Measurements from ENCODE around the gene KLF13. TPM values are rescaled to one million over a fixed set of nuclear protein-coding genes. Genes with fewer than 3 reads are reported as not detected.

The KLF13 gene
- total RNA-seq, 1 donor, result 58.6 TPM

DNA sequence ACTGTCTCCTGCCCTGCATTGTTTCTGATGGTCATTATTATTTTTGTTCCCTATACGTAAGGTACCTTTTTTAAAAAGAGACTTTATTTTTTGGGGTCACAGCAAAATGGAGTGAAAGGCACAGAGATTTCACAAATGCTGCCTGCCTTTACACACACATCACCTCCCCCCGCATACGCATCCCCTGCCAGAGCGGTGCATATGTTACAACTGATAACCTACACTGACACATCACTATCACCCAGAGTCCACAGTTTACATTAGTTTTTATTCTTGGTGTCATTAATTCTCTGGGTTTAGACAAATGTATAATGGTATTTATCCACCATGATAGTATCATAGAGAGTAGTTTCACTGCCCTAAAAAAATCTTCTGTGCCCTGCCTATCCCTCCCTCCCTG lies 43.6 kb upstream of the KLF13 start:
- no peak overlapping the region for H3K4me3 ChIP-seq (ENCODE audit: insufficient read depth, low read length)
- H3K79me2 ChIP-seq (ENCODE audit: insufficient read depth, low read length), result no peaks in the 10 kb centered on the region
- DNase-seq (ENCODE audit: insufficient read length, low spot score, missing footprints), result no peak
- H3K27me3 ChIP-seq (ENCODE audit: insufficient read depth, low read length), result no peaks in the 10 kb centered on the region
- no peak overlapping the region for H3K27ac ChIP-seq (ENCODE audit: low read depth, low read length)
- H2AFZ ChIP-seq (ENCODE audit: low read length), result no peak overlapping the region
- no peaks in the 10 kb centered on the region for H3K9me3 ChIP-seq (ENCODE audit: low read depth, low read length)
- H3K36me3 ChIP-seq (ENCODE audit: insufficient read depth, low read length), result no peaks in the 10 kb centered on the region
- peaks cover 7% of the 10 kb centered on the region for H3K4me1 ChIP-seq (ENCODE audit: insufficient read depth, low read length)
- no peaks in the 10 kb centered on the region for H4K20me1 ChIP-seq (ENCODE audit: insufficient read depth, low read length)
- no peak overlapping the region for H3K4me2 ChIP-seq (ENCODE audit: insufficient read depth, low read length)
- TF ChIP-seq, protein P1, sequence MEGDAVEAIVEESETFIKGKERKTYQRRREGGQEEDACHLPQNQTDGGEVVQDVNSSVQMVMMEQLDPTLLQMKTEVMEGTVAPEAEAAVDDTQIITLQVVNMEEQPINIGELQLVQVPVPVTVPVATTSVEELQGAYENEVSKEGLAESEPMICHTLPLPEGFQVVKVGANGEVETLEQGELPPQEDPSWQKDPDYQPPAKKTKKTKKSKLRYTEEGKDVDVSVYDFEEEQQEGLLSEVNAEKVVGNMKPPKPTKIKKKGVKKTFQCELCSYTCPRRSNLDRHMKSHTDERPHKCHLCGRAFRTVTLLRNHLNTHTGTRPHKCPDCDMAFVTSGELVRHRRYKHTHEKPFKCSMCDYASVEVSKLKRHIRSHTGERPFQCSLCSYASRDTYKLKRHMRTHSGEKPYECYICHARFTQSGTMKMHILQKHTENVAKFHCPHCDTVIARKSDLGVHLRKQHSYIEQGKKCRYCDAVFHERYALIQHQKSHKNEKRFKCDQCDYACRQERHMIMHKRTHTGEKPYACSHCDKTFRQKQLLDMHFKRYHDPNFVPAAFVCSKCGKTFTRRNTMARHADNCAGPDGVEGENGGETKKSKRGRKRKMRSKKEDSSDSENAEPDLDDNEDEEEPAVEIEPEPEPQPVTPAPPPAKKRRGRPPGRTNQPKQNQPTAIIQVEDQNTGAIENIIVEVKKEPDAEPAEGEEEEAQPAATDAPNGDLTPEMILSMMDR (IDR thresholded peaks at IDR 0.05; ENCODE audit: extremely low read depth, low read depth, low read length), result no peak

DNA sequence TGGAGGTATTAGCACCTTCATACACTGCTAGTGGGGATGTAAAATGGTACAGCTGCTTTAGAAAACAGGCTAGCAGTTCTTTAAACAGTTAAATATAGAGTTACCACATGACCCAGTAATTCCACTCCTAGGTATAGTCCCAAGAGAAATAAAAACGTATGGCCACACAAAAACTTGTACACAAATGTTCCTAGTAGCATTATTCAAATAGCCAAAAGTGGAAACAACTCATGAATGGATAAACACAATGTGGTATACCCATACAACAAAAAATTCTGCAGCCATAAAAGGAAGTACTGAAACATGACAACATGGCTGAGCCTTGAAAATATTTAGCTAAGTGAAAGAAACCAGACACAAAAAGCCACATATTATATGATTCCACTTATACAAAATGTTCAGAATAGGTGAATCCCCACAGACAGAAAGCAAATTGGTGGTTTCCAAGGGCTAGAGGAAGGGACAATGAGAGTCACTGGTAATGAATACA lies 40.8 kb upstream of the KLF13 start:
- Histone ChIP-seq H3K36me3 (ENCODE audit: insufficient read depth, low read length) (no peaks in the 10 kb centered on the region), H2AFZ (ENCODE audit: low read length) (no peak overlapping the region), H3K27me3 (ENCODE audit: insufficient read depth, low read length) (peaks cover 3% of the 10 kb centered on the region), H4K20me1 (ENCODE audit: insufficient read depth, low read length) (no peaks in the 10 kb centered on the region), H3K4me2 (ENCODE audit: insufficient read depth, low read length) (no peak overlapping the region), H3K4me1 (ENCODE audit: insufficient read depth, low read length) (no peaks in the 10 kb centered on the region), H3K4me3 (ENCODE audit: insufficient read depth, low read length) (no peak overlapping the region), H3K9me3 (ENCODE audit: low read depth, low read length) (no peaks in the 10 kb centered on the region), H3K79me2 (ENCODE audit: insufficient read depth, low read length) (no peaks in the 10 kb centered on the region), H3K27ac (ENCODE audit: low read depth, low read length) (no peak overlapping the region)
- TF ChIP-seq, protein P1 (IDR thresholded peaks at IDR 0.05; ENCODE audit: extremely low read depth, low read depth, low read length), result no peak
- DNase-seq (ENCODE audit: insufficient read length, low spot score, missing footprints), result no peak

DNA sequence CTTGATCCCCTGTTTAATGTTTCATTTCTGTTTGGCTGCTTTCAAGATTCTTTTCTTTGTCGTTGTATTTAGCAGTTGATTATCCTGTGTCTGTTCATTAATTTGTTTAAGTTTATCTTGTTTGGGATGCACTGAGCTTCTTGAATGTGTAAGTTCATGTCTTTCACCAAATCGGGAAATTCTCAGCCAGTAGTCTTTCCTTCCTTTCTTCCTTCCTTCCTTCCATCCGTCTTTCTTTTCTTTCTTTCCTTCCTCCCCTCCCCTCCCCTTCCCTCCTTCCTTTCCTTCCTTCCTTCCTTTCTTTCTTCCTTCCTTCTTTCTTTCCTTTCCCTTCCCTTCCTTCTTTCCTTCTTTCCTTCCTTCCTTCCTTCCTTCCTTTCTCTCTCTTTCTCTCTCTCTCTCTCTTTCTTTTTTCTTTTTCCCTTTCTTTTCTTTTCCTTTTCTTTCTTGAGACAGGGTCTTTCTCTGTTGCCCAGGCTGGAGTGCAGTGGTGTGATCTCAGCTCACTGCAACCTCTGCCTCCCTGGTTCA lies 35.5 kb upstream of the KLF13 start:
- Histone ChIP-seq H3K9me3 (ENCODE audit: low read depth, low read length) (no peaks in the 10 kb centered on the region), H3K79me2 (ENCODE audit: insufficient read depth, low read length) (no peaks in the 10 kb centered on the region), H4K20me1 (ENCODE audit: insufficient read depth, low read length) (no peaks in the 10 kb centered on the region), H3K36me3 (ENCODE audit: insufficient read depth, low read length) (no peaks in the 10 kb centered on the region), H3K4me1 (ENCODE audit: insufficient read depth, low read length) (no peaks in the 10 kb centered on the region), H3K27me3 (ENCODE audit: insufficient read depth, low read length) (peaks cover 26% of the 10 kb centered on the region), H3K4me3 (ENCODE audit: insufficient read depth, low read length) (no peak overlapping the region), H2AFZ (ENCODE audit: low read length) (no peak overlapping the region), H3K4me2 (ENCODE audit: insufficient read depth, low read length) (no peak overlapping the region), H3K27ac (ENCODE audit: low read depth, low read length) (no peak overlapping the region)
- no peak for DNase-seq (ENCODE audit: insufficient read length, low spot score, missing footprints)
- TF ChIP-seq, protein P1 (IDR thresholded peaks at IDR 0.05; ENCODE audit: extremely low read depth, low read depth, low read length), result no peak

DNA sequence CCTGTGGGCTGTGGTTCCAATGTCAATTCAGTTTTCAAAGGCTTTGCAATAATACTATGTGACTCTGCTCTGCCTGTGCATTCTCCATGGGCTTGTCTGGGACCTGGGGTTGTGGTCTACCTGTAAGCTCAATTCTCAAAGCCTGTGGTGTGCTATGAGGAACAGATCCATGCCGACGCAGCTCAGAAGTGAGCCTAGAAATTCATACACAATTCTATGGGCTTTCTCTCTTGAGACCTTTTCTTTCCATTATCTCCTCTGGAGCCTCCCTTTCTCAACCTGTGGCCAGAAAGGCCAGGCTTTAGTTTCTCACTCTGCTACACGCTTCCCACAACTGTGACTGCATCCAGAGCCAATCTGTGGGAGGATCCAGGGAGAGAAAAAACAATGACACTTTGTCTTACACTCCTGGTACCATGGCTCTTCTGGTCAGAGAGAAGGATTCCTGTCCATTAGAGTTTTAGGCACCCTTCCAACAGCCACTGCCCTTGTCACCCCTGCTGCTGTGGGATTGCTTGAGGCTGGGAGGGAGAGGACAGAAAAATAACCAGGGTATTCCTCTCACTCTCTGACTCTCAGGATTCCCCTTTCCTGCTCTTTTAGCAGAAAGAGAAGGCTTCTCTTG lies 34.1 kb upstream of the KLF13 start:
- Histone ChIP-seq H3K9me3 (ENCODE audit: low read depth, low read length) (no peaks in the 10 kb centered on the region), H4K20me1 (ENCODE audit: insufficient read depth, low read length) (no peaks in the 10 kb centered on the region), H3K36me3 (ENCODE audit: insufficient read depth, low read length) (no peaks in the 10 kb centered on the region), H3K27ac (ENCODE audit: low read depth, low read length) (no peak overlapping the region), H3K4me2 (ENCODE audit: insufficient read depth, low read length) (no peak overlapping the region), H3K79me2 (ENCODE audit: insufficient read depth, low read length) (no peaks in the 10 kb centered on the region), H3K27me3 (ENCODE audit: insufficient read depth, low read length) (peaks cover 26% of the 10 kb centered on the region), H3K4me1 (ENCODE audit: insufficient read depth, low read length) (no peaks in the 10 kb centered on the region), H3K4me3 (ENCODE audit: insufficient read depth, low read length) (no peak overlapping the region), H2AFZ (ENCODE audit: low read length) (no peak overlapping the region)
- TF ChIP-seq, protein P1 (IDR thresholded peaks at IDR 0.05; ENCODE audit: extremely low read depth, low read depth, low read length), result no peak
- no peak for DNase-seq (ENCODE audit: insufficient read length, low spot score, missing footprints)

All from osteoblast (primary cell).